GM18505 (cell line): ENCODE results near the gene SURF4.

Source experiments
- ATAC-seq: cut with Tn5 transposase; IDR thresholded peaks from one replicate; pipeline ENCODE4 v1.9.1; 2021; ENCODE audit not compliant: unreplicated experiment
- POLR2A ChIP-seq: IDR thresholded peaks from 4 replicates; pipeline ENCODE4 v1.6.1; 2011; ENCODE audit warnings: borderline replicate concordance; ENCODE audit not compliant: insufficient read depth, insufficient read length; ENCODE audit errors: extremely low read depth

The SURF4 gene

DNA sequence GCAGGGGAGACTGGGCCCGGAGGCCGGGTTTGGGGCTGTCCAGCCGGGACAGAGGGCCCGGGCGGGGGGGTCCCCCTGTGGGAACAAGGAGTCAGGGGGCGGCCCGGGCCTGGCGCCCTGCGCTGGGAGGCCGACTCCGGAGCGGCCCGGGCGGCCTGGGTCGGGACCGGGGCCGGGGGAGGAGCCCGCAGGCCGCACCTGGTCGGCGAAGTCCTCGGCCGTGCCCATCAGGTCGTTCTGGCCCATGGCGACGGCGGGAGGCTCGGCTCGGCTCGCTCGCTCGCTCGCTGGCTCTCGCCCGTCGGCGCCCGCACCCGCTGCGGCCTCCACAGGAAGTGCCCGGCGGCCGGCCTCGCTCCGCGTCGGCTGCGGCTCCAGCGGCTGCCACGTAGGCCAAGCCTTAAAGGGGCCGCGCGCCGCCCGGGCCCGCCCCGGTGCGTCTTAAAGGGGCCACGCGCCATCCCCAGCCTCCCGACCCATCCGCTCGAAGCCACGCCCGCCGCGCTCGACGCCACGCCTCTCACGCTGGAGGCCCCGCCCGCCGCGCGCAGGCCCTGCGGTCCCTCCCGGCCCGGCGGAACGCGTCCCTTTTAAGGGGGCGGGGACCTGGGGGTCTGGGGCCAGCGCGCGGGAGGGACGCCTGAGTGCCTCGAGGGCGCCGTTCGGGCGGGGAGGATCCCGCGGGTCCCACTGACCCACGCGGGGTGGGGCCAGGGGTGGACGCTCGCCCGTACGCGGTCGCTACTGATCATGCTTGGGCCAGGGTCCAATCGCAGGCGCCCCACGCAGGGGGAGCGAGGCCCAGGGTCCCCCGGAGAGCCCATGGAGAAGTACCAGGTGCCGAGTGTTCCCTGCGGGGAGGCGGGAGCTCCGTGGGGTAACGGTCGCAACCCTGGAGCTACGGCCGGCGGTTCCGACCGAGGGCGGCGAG is at the start of gene SURF4, which contains the start of gene STKLD1:
TSS of gene SURF4 (minus strand) at position 337 of the 931 bp plus-strand sequence. CDS start at position 246, 91 bp downstream.
TSS of gene STKLD1 (plus strand) at position 643 of the 931 bp plus-strand sequence. CDS start at position 751, 108 bp downstream.
- ATAC-seq, result peak; percentile 81
- TF ChIP-seq POLR2A, result peak; percentile 86

DNA sequence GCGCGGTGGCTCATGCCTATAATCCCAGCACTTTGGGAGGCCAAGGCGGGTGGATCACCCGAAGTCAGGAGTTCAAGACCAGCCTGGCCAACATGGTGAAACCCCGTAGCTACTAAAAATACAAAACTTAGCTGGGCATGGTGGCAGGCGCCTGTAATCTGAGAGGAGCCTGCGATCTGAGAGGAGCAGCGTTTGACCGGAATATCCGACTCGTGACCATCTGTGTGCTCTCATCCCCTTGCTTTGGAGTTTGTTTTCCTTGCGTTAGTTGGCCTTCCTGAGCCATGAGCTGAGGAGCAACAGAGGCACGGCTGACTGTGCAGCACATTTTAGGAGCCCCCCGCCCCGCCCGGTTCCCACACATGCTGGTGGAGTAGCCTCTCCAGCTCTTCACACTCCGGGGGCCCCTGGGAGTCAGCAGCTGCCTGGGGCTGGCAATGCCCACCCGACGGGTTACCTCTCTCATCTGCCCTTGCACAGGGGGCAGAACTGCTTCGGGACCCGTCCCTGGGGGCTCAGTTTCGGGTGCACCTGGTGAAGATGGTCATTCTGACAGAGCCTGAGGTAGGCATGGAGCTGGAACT is 49.3 kb upstream of the SURF4 start:
- no peak for ATAC-seq
- TF ChIP-seq POLR2A, result no peak

DNA sequence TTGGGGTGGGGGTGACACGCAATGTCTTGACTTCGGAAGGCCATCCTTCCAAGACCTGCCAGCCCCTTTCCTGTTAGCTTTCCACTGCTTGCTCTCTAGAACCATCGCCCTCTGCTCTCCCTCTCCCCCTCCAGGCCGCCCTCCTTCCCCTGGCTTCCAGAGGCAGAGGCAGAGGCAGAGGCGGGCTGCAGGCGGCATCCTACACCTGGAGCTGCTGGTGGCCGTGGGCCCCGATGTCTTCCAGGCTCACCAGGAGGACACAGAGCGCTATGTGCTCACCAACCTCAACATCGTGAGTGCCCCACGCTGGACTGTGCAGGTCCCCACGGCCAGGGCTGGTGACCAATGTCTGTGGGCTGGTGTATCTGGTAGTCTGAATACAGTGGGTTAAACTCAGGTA is 48.3 kb upstream of the SURF4 start:
- TF ChIP-seq POLR2A, result no peak
- no peak for ATAC-seq

GRCh38 chr9:133423216-133423615 is 47.4 kb upstream of the SURF4 start:
- TF ChIP-seq POLR2A, result no peak

GRCh38 chr9:133421615-133422542 is 46.0 kb upstream of the SURF4 start, which contains the start of gene ADAMTS13:
TSS of gene ADAMTS13 (plus strand) at chr9:133422367. CDS start at chr9:133422444, 77 bp downstream.
- no peak for ATAC-seq
- TF ChIP-seq POLR2A, result peak; percentile 48

More at GRCh38 chr9:133423216-133423615, 47.4 kb upstream of the SURF4 start:
- no peak for ATAC-seq

GRCh38 chr9:133420392-133420827 is 44.5 kb upstream of the SURF4 start:
- peak; percentile 52 for TF ChIP-seq POLR2A
- no peak for ATAC-seq

DNA sequence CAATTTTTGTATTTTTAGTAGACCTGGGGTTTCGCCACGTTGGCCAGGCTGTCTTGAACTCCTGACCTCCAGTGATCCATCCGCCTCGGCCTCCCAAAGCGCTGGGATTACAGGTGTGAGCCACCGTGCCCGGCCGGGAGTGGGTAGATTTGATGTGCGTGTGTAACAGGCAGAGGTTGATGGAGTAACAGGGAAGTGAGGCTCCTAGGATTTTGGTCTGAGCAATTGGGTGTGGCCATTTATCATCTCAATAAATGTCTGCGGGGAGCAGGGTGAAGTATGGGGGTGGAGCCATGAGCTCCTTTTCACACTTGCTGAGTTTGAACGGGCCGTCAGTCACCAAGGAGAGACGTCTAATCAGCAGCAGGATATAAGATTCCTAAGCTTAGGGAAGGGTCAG is 43.1 kb upstream of the SURF4 start:
- no peak for ATAC-seq
- no peak for TF ChIP-seq POLR2A

- TF ChIP-seq POLR2A, result peak; percentile 83
- ATAC-seq, result peak; percentile 57
Observed at GRCh38 chr9:133417541-133418461, 41.9 kb upstream of the SURF4 start, which contains the start of gene REXO4. TSS of gene REXO4 (minus strand) at chr9:133418010. CDS start at chr9:133417844, 166 bp downstream.

DNA sequence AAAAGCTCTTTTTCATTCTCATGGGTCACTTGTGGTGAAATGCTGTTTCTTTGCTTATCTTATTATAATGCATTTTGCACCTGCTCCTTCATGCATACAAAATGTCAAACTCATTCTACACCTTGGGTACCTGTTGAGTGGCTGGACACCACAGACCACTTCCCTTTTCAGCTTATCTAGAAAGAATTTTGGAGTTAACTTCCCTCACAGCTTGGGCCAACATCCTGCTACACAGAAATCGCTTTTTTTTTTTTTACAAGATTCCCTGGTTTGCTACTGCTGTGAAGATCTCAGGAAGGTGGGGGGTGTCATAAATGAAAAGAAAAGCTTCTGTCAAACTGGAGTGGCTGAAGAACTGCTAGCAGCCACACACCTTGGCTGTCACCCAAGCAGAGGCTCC is 39.3 kb upstream of the SURF4 start:
- TF ChIP-seq POLR2A, result no peak
- ATAC-seq, result no peak

DNA sequence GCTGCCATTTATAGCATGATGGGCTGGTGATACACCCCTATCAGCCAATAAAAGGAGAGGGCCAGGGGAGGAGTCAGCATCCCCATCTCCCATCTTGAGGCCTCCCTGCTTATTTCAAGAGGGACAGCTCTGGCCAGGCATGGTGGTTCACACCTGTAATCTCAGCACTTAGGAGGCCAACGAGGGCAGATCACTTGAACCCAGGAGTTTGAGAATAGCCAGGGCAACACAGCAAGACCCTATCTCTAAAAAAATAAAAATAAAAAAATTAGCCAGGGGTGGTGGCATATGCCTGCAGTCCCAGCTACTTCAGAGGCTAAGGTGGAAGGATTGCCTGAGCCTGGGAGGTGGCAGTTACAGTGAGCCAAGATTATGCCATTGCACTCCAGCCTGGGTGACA is 32.2 kb upstream of the SURF4 start:
- TF ChIP-seq POLR2A, result no peak
- no peak for ATAC-seq

DNA sequence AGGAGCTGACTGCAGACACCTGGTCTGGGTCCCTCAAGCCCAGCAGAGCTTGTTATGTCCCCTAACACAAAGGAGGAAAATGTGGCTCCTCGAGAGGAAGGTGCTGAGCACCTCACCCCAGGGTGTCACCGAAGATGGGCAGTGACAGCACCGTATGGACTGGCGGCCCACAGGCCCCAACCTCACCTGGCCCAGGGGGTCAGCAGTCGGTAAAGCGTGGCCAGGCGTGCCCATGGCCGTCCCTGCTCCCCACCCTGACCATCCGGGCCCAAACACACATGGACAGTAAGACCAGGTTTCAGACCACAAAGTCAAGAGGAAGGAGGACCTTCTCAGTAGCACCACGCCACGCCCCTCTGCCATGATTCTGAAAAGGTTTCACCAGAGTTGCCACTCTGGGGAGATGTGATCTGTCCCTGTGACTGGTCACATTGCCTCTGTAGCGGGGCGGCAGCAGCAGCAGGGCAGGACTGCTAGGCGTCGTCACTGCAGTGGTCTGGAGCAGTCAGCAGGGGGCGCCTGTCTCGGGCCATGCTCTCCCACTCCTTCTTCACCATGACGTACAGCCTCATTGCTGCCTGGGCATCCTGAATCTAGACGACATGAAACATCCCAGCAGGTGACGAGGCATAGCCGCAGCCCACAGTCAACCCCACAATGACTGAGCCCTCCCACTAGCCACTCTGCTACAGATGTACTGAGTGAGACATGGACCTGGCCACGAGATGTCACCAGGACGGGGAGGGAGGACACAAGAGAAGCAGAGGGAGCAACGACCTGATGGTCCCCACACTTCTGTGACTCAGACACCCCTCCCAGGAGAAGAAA is 30.8 kb upstream of the SURF4 start:
- peak; percentile 58 for ATAC-seq

More for the DNA sequence above, 30.8 kb upstream of the SURF4 start:
- TF ChIP-seq POLR2A, result no peak
